GM12878 (cell line): ENCODE data around the gene VAV2. TPM values are rescaled to one million over a fixed set of nuclear protein-coding genes. Genes with fewer than 3 reads are reported as not detected.

Experiments
- ATAC-seq: fragments of 200-7000 bp; cut with Tn5 transposase; 3 replicates; pipeline ENCODE4 v1.9.1; 2020; ENCODE audit warnings: mild to moderate bottlenecking, moderate library complexity
- BruUV-seq: library from RNA; stranded (reverse); fragments of 400-500 nt; replicated peaks from 2 replicates; lab custom pipeline; 2021; lab: Mats Ljungman, UMichigan
- CTCF ChIA-PET: fragments of 300-600 bp; sonication (Branson Sonifier 250); formaldehyde crosslinking; extraction: SDS; loops from one replicate; lab custom pipeline; 2021; ENCODE audit warnings: inconsistent platforms; lab: Yijun Ruan, JAX
- POLR2A ChIA-PET: fragments of 350-600 bp; formaldehyde crosslinking; extraction: SDS; loops from one replicate; lab custom pipeline; 2021; ENCODE audit warnings: inconsistent platforms; lab: Charles Lee
- RAD21 ChIA-PET: fragments of 300-600 bp; sonication (Branson Sonifier 250); formaldehyde crosslinking; loops from one replicate; lab custom pipeline; 2023; ENCODE audit warnings: antibody characterized with exemption; ENCODE audit not compliant: unreplicated experiment; lab: Charles Lee
- SMC1A ChIA-PET: fragments of 300-600 bp; sonication (Branson Sonifier 250); formaldehyde crosslinking; loops from one replicate; lab custom pipeline; 2023; ENCODE audit not compliant: unreplicated experiment, uncharacterized antibody; lab: Charles Lee
- DNase-seq: peaks from one replicate; pipeline ENCODE4 v3.0.0-alpha.2; 2011; ENCODE audit warnings: low read depth, low spot score
- FAIRE-seq: peaks from 3 replicates; lab custom pipeline; 2011; peaks lifted over from hg19 to GRCh38; lab: Jason Lieb, UNC
- H2AFZ ChIP-seq: 2 replicates; pipeline ENCODE4 v1.6.0; 2011; ENCODE audit warnings: low read depth, low read length, control low read depth; ENCODE audit not compliant: control insufficient read depth
- H3K27ac ChIP-seq: 2 replicates; pipeline ENCODE4 v1.5.1; 2011; ENCODE audit warnings: control low read depth; ENCODE audit not compliant: control insufficient read depth, insufficient read depth
- H3K27me3 ChIP-seq, 2 experiments: replicated peaks in 1 of 2; 2 replicates each; pipeline versions ENCODE4 v1.6.0 to v1.6.1; 2011; ENCODE audit warnings: low read length in 1 of 2; ENCODE audit not compliant: control insufficient read depth in 2 of 2, insufficient read depth in 2 of 2
- H3K36me3 ChIP-seq, 2 experiments: 2 replicates each; pipeline ENCODE4 v1.5.1; 2011; ENCODE audit warnings: low read length in 1 of 2; ENCODE audit not compliant: control insufficient read depth in 2 of 2, insufficient read depth in 2 of 2
- H3K4me1 ChIP-seq: 2 replicates; pipeline ENCODE4 v1.6.1; 2011; ENCODE audit warnings: mild to moderate bottlenecking, low read length, moderate library complexity, mixed read lengths; ENCODE audit not compliant: control insufficient read depth, insufficient read depth
- H3K4me2 ChIP-seq: 2 replicates; pipeline ENCODE4 v1.6.0; 2011; ENCODE audit warnings: control low read depth; ENCODE audit not compliant: control insufficient read depth, insufficient read depth
- H3K4me3 ChIP-seq: fragments of 200-600 bp; sonication (generic); 2 replicates; pipeline ENCODE4 v1.5.1; 2016
- H3K79me2 ChIP-seq: 2 replicates; pipeline ENCODE4 v1.6.0; 2011; ENCODE audit warnings: low read length; ENCODE audit not compliant: control insufficient read depth, insufficient read depth
- H3K9ac ChIP-seq: 2 replicates; pipeline ENCODE4 v1.8.0; 2011; ENCODE audit warnings: low read length, control low read depth, mixed read lengths; ENCODE audit not compliant: control insufficient read depth, insufficient read depth
- H3K9me3 ChIP-seq: replicated peaks from 3 replicates; pipeline ENCODE4 v1.5.1; 2011; ENCODE audit warnings: mild to moderate bottlenecking, low read length; ENCODE audit not compliant: control insufficient read depth, insufficient read depth
- H4K20me1 ChIP-seq: 2 replicates; pipeline ENCODE4 v1.6.0; 2011; ENCODE audit not compliant: control insufficient read depth, insufficient read depth
- CBFB ChIP-seq: IDR thresholded peaks from 2 replicates; pipeline ENCODE4 v1.6.1; 2016; ENCODE audit warnings: antibody characterized with exemption, low read depth
- CBX3 ChIP-seq: fragments of 200-600 bp; sonication (generic); IDR thresholded peaks from 2 replicates; pipeline ENCODE4 v1.6.1; 2016; ENCODE audit warnings: low read depth, borderline replicate concordance
- CREB1 ChIP-seq: IDR thresholded peaks from 2 replicates; pipeline ENCODE4 v1.6.1; 2012; ENCODE audit warnings: low read depth, mild to moderate bottlenecking, inconsistent platforms
- DPF2 ChIP-seq: fragments of 450-650 bp; IDR thresholded peaks from 2 replicates; pipeline ENCODE4 v1.6.1; 2017; ENCODE audit warnings: mild to moderate bottlenecking
- FOS ChIP-seq: IDR thresholded peaks from 3 replicates; pipeline ENCODE4 v1.6.1; 2011; ENCODE audit warnings: borderline replicate concordance; ENCODE audit not compliant: insufficient read length; ENCODE audit errors: extremely low read depth
- GABPA ChIP-seq: IDR thresholded peaks from 2 replicates; pipeline ENCODE4 v1.6.1; 2014; ENCODE audit warnings: antibody characterized with exemption, low read depth, mild to moderate bottlenecking, inconsistent platforms
- HDGF ChIP-seq: fragments of 450-650 bp; IDR thresholded peaks from 2 replicates; pipeline ENCODE4 v1.6.1; 2016; ENCODE audit warnings: antibody characterized with exemption
- IKZF2 ChIP-seq, 2 experiments: fragments of 450-650 bp; IDR thresholded peaks; 2 replicates each; pipeline ENCODE4 v1.6.1; 2017; ENCODE audit warnings: mild to moderate bottlenecking in 2 of 2, moderate library complexity in 2 of 2
- MYB ChIP-seq: fragments of 150-350 bp; IDR thresholded peaks from 2 replicates; pipeline ENCODE4 v1.6.1; 2014; ENCODE audit warnings: mild to moderate bottlenecking, low read depth, low read length, borderline replicate concordance
- TCF12 ChIP-seq: IDR thresholded peaks from 2 replicates; pipeline ENCODE4 v1.6.1; 2011; ENCODE audit warnings: low read depth, mild to moderate bottlenecking, low read length
- WGBS: methylation state at CpG from one replicate; pipeline ENCODE4 v1.1.6; 2016; ENCODE audit warnings: low lambda C conversion rate; ENCODE audit not compliant: insufficient replicate concordance, insufficient coverage; ENCODE audit errors: missing lambda C conversion rate; 5-methylcytosine and 5-hydroxymethylcytosine counted together
- in situ Hi-C: fragments of 300-500 bp; cut with MboI; formaldehyde crosslinking; loops from 9 replicates; pipeline ENCODE4 v1.14.3; 2018; ENCODE audit warnings: mixed read lengths
- intact Hi-C: fragments of 100-400 bp; cut with micrococcal nuclease; formaldehyde crosslinking; loops from one replicate; pipeline ENCODE4 v1.14.2; 2022; ENCODE audit not compliant: unreplicated experiment
- polyA plus RNA-seq, 11 experiments: library from polyadenylated mRNA; depleted of rRNA in 4 of 11; unstranded in 6 of 11; stranded (reverse) in 5 of 11; fragments of >200 nt; fragmentation: Nextera tagmentation in 4 of 11; fragmentation: Illumina TruSeq in 1 of 11; extraction: Ambion mirVana in 4 of 11; extraction: Trizol in 1 of 11; gene quantifications; 1 replicate in 1 of 11; 2 replicates in 10 of 11; pipeline versions ENCODE4 v1.2.1 to v1.2.3, GENCODE V29; 2011 to 2016; ENCODE audit warnings: inconsistent platforms in 2 of 11, missing spikeins in 2 of 11, low read depth in 1 of 11
- total RNA-seq, 4 experiments: library from RNA; depleted of rRNA in 3 of 4; stranded (reverse); fragments of >200 nt in 3 of 4; fragmentation: Illumina TruSeq in 1 of 4; extraction: Trizol in 1 of 4; gene quantifications; 2 replicates each; pipeline versions ENCODE4 v1.2.1 to v1.2.3, GENCODE V29; 2013 to 2021
- TF ChIP-seq, protein P1 (sequence below): IDR thresholded peaks from 2 replicates; pipeline ENCODE4 v1.6.1; 2012; ENCODE audit warnings: mild to moderate bottlenecking, low read depth, low read length
- TF ChIP-seq, protein P2 (sequence below): fragments of 450-650 bp; IDR thresholded peaks from 2 replicates; pipeline ENCODE4 v1.6.1; 2018; ENCODE audit warnings: borderline replicate concordance, mild to moderate bottlenecking; ENCODE audit not compliant: partially characterized antibody

Gene VAV2
- total and polyA plus RNA-seq, 10 of the 15 experiments (the other 5 are each of a cell fraction or from before 2014, with no cell fraction given): 0.13 to 43.9 (median 16.9) TPM

DNA sequence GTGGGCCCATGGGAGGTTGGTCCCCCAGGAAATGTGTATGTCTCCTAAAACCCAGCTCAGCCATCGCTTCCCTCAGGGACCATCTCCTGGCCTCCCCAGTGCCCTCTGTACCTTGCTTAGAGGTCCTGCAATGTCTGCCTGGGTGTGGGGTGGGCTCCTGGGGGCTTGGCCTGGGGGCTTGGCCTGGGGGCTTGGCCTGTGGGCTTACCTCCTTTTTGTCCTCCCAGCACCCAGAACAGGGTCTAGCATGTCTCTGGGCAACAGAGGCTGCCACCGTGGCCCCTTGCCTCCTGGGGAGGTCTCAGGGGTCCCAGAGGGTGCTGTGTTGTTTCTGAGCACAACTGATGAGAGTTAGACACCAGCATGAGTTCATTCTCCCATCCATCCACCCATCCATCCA is 10.7 kb upstream of the VAV2 start:
- BruUV-seq: no TSS peak
- FAIRE-seq (no peak), ATAC-seq (no peak), DNase-seq (no peak)
- Histone ChIP-seq H3K27me3 (no peaks in the 10 kb centered on the region; a peak in 2 of 4 replicates), H3K4me1 (no peaks in the 10 kb centered on the region), H3K79me2 (no peaks in the 10 kb centered on the region), H3K4me2 (no peak overlapping the region), H4K20me1 (no peaks in the 10 kb centered on the region), H2AFZ (no peak overlapping the region), H3K27ac (no peak overlapping the region), H3K36me3 (no peaks in the 10 kb centered on the region)
- intact Hi-C loops: no loop called here
- ChIA-PET POLR2A (no interaction called here), CTCF (no interaction called here), RAD21 (no interaction called here), SMC1A (no interaction called here)
- WGBS: 44% methylated on average over 2 of the region's 2 CpGs
- in situ Hi-C loops: loop anchor here (25.0 kb wide), 1 partner anchor 465 kb away; the partner anchor contains the start of gene ADAMTSL2
- no peak for TF ChIP-seq CBX3
- no peak for TF ChIP-seq MYB
- TF ChIP-seq DPF2: no peak
- TF ChIP-seq, all 136 proteins: peak for 0
- no peak overlapping the region for H3K9ac ChIP-seq
- no peak overlapping the region for H3K4me3 ChIP-seq
- H3K9me3 ChIP-seq: no peaks in the 10 kb centered on the region

GRCh38 chr9:133999851-134000265 is 7.7 kb upstream of the VAV2 start:
- no peaks in the 10 kb centered on the region for H3K79me2 ChIP-seq
- 37% methylated on average over 6 of the region's 6 CpGs for WGBS
- intact Hi-C loops: no loop called here
- no peak overlapping the region for H2AFZ ChIP-seq
- ATAC-seq (no peak), DNase-seq (no peak), FAIRE-seq (no peak)
- no peaks in the 10 kb centered on the region for H3K36me3 ChIP-seq
- no peak overlapping the region for H3K4me2 ChIP-seq
- no peak overlapping the region for H3K27ac ChIP-seq
- H3K27me3 ChIP-seq: no peaks in the 10 kb centered on the region
- H3K9ac ChIP-seq: no peak overlapping the region
- RAD21 ChIA-PET: interaction anchor here (1.0 kb wide), 1 partner anchor 218 kb away, joined by 3 read pairs; no protein-coding TSS in a partner anchor
- POLR2A ChIA-PET: no interaction called here
- H3K4me3 ChIP-seq: no peak overlapping the region
- CTCF ChIA-PET: interaction anchor here (0.5 kb wide), 1 partner anchor 162 kb away, joined by 4 read pairs; no protein-coding TSS in a partner anchor
- SMC1A ChIA-PET: no interaction called here
- BruUV-seq: no TSS peak
- H3K9me3 ChIP-seq: no peaks in the 10 kb centered on the region
- H4K20me1 ChIP-seq: no peaks in the 10 kb centered on the region
- in situ Hi-C loops: loop anchor here (25.0 kb wide), 1 partner anchor 463 kb away; the partner anchor contains the start of gene ADAMTSL2
- H3K4me1 ChIP-seq: no peaks in the 10 kb centered on the region
- no peak for TF ChIP-seq CREB1
- TF ChIP-seq TCF12: no peak
- TF ChIP-seq GABPA: no peak
- no peak for TF ChIP-seq CBFB
- TF ChIP-seq FOS: no peak
- TF ChIP-seq, protein P1, sequence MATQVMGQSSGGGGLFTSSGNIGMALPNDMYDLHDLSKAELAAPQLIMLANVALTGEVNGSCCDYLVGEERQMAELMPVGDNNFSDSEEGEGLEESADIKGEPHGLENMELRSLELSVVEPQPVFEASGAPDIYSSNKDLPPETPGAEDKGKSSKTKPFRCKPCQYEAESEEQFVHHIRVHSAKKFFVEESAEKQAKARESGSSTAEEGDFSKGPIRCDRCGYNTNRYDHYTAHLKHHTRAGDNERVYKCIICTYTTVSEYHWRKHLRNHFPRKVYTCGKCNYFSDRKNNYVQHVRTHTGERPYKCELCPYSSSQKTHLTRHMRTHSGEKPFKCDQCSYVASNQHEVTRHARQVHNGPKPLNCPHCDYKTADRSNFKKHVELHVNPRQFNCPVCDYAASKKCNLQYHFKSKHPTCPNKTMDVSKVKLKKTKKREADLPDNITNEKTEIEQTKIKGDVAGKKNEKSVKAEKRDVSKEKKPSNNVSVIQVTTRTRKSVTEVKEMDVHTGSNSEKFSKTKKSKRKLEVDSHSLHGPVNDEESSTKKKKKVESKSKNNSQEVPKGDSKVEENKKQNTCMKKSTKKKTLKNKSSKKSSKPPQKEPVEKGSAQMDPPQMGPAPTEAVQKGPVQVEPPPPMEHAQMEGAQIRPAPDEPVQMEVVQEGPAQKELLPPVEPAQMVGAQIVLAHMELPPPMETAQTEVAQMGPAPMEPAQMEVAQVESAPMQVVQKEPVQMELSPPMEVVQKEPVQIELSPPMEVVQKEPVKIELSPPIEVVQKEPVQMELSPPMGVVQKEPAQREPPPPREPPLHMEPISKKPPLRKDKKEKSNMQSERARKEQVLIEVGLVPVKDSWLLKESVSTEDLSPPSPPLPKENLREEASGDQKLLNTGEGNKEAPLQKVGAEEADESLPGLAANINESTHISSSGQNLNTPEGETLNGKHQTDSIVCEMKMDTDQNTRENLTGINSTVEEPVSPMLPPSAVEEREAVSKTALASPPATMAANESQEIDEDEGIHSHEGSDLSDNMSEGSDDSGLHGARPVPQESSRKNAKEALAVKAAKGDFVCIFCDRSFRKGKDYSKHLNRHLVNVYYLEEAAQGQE: no peak
- no peak for TF ChIP-seq HDGF
- TF ChIP-seq, protein P2, sequence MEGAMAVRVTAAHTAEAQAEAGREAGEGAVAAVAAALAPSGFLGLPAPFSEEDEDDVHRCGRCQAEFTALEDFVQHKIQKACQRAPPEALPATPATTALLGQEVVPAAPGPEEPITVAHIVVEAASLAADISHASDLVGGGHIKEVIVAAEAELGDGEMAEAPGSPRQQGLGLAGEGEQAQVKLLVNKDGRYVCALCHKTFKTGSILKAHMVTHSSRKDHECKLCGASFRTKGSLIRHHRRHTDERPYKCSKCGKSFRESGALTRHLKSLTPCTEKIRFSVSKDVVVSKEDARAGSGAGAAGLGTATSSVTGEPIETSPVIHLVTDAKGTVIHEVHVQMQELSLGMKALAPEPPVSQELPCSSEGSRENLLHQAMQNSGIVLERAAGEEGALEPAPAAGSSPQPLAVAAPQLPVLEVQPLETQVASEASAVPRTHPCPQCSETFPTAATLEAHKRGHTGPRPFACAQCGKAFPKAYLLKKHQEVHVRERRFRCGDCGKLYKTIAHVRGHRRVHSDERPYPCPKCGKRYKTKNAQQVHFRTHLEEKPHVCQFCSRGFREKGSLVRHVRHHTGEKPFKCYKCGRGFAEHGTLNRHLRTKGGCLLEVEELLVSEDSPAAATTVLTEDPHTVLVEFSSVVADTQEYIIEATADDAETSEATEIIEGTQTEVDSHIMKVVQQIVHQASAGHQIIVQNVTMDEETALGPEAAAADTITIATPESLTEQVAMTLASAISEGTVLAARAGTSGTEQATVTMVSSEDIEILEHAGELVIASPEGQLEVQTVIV: no peak
- TF ChIP-seq IKZF2 (IDR thresholded peaks at IDR 0.05): no peak
